Measurements from ENCODE around the gene ZNF320. TPM values are rescaled to one million over a fixed set of nuclear protein-coding genes. Genes with fewer than 3 reads are reported as not detected.

Gene ZNF320
- total RNA-seq, 2 experiments from 2014 or later: 11.2 to 13.3 TPM

Other genes with a start within 250 kb of the ZNF320 start
- 10 to 100 TPM; 20.0 to 20.8 TPM for gene ZNF611, start 162.6 kb downstream of the ZNF320 start, total RNA-seq
- 10 to 100 TPM; 16.1 to 17.8 TPM for gene ZNF600, start 110.8 kb downstream of the ZNF320 start, total RNA-seq
- 10 to 100 TPM; 13.9 to 15.4 TPM for gene ZNF28, start 76.0 kb downstream of the ZNF320 start, total RNA-seq
- 1 to 10 TPM; 9.9 to 10.0 TPM for gene ZNF468, start 40.0 kb downstream of the ZNF320 start, total RNA-seq
- gene ZNF888, start 25.8 kb upstream of the ZNF320 start, total RNA-seq: 1 to 10 TPM; 3.6 to 4.4 TPM
- 10 to 100 TPM in 1 of 2 experiments, 1 to 10 TPM in 1; 9.0 to 10.0 TPM for gene ZNF816, start 65.2 kb upstream of the ZNF320 start, total RNA-seq
- not detected for gene ERVV-1, start 116.3 kb upstream of the ZNF320 start, total RNA-seq
- not detected for gene ERVV-2, start 147.1 kb upstream of the ZNF320 start, total RNA-seq
- 10 to 100 TPM; 21.9 to 22.8 TPM for gene ZNF160, start 205.8 kb upstream of the ZNF320 start, total RNA-seq
- gene ZNF415, start 235.3 kb upstream of the ZNF320 start, total RNA-seq: under 1 TPM; 0.31 to 0.84 TPM

Data from activated CD8-positive, alpha-beta memory T cell treated with anti-CD3 and anti-CD28 coated beads for 36 hours (primary cell).